Astrocyte of the spinal cord (primary cell): ENCODE data around the gene NDP.

Experiments
- DNase-seq: peaks from one replicate; pipeline ENCODE4 v3.0.0; 2011; ENCODE audit warnings: low read depth, low spot score
- H3K4me3 ChIP-seq: 2 replicates; pipeline ENCODE4 v1.5.1; 2011; ENCODE audit warnings: low read depth, mild to moderate bottlenecking, low read length, moderate library complexity
- CTCF ChIP-seq: IDR thresholded peaks from 2 replicates; pipeline ENCODE4 v1.5.1; 2012; ENCODE audit warnings: low read depth, mild to moderate bottlenecking, low read length, inconsistent platforms
- in situ Hi-C: cut with HindIII; loops from 2 replicates; pipeline ENCODE4 v1.10.0; 2017; ENCODE audit warnings: low sequenced_read_pairs

Gene NDP

GRCh38 chrX:43996491-43996890 is 23.3 kb upstream of the NDP start:
- in situ Hi-C loops = no loop called here
- H3K4me3 ChIP-seq = no peak overlapping the region
- TF ChIP-seq CTCF = no peak
- DNase-seq = no peak

GRCh38 chrX:43986083-43986482 is 12.9 kb upstream of the NDP start:
- no peak for TF ChIP-seq CTCF
- in situ Hi-C loops = no loop called here
- DNase-seq = no peak
- H3K4me3 ChIP-seq = no peak overlapping the region

GRCh38 chrX:43985511-43985910 is 12.3 kb upstream of the NDP start:
- in situ Hi-C loops = no loop called here
- TF ChIP-seq CTCF = no peak
- H3K4me3 ChIP-seq = no peak overlapping the region
- no peak for DNase-seq

- in situ Hi-C loops = no loop called here
- H3K4me3 ChIP-seq = no peak overlapping the region
- no peak for DNase-seq
- no peak for TF ChIP-seq CTCF
Measured at GRCh38 chrX:43978226-43978625, 5.0 kb upstream of the NDP start.

GRCh38 chrX:43976205-43976604 is 3.0 kb upstream of the NDP start:
- in situ Hi-C loops = no loop called here
- TF ChIP-seq CTCF = no peak
- no peak for DNase-seq
- H3K4me3 ChIP-seq = no peak overlapping the region

GRCh38 chrX:43975796-43976195 is 2.6 kb upstream of the NDP start:
- no peak for TF ChIP-seq CTCF
- H3K4me3 ChIP-seq = no peak overlapping the region
- DNase-seq = no peak
- in situ Hi-C loops = no loop called here
